ENCODE measurements around the gene DHX15. TPM values are rescaled to one million over a fixed set of nuclear protein-coding genes. Genes with fewer than 3 reads are reported as not detected.

DHX15 gene
- total RNA-seq, 1 experiment from 2014 or later: 287 TPM

GRCh38 chr4:24488399-24489164 is 95.8 kb downstream of the DHX15 start:
- H3K79me2 ChIP-seq (ENCODE audit: insufficient read depth, low read length): no peaks in the 10 kb centered on the region
- H3K4me2 ChIP-seq (ENCODE audit: insufficient read depth, insufficient read length, low read length): no peak overlapping the region
- H3K27me3 Mint-ChIP-seq (ENCODE audit: low read depth): no peaks in the 10 kb centered on the region; the same call in 1 of the 2 replicates
- H3K27me3 ChIP-seq (ENCODE audit: insufficient read depth, low read length): no peaks in the 10 kb centered on the region
- H3K4me1 ChIP-seq (ENCODE audit: insufficient read depth, low read length): peaks cover 3% of the 10 kb centered on the region; the same call in 1 of the 2 replicates
- H4K20me1 ChIP-seq (ENCODE audit: control insufficient read depth, insufficient read depth, insufficient read length): no peaks in the 10 kb centered on the region
- WGBS (ENCODE audit: extremely low coverage, insufficient read length, low lambda C conversion rate): no CpG with 5 or more reads among the region's 15 CpGs
- H3T11ph ChIP-seq (ENCODE audit: low read length): no peak overlapping the region
- H3K9me3 ChIP-seq (ENCODE audit: control insufficient read depth, low read depth, low read length): no peaks in the 10 kb centered on the region
- no peak overlapping the region for H3K23ac ChIP-seq (ENCODE audit: insufficient read length, low read depth, low read length)
- H2BK120ac ChIP-seq (ENCODE audit: low read depth, low read length, poor library complexity, severe bottlenecking): no peak overlapping the region
- peak; percentile 87 for DNase-seq
- no peak overlapping the region for H3K14ac ChIP-seq (ENCODE audit: insufficient read depth, low read length)
- no peak overlapping the region for H2AK5ac ChIP-seq (ENCODE audit: insufficient read length, low read length)
- H3K36me3 Mint-ChIP-seq (ENCODE audit: insufficient read depth in 1 of 3, low read depth in 3 of 3): peaks cover 3 to 4% (median 3%) of the 10 kb centered on the region in 3 experiments; a peak in 4 of 7 replicates
- no peak overlapping the region for H2BK5ac ChIP-seq (ENCODE audit: insufficient read length, low read length)
- H2BK15ac ChIP-seq (ENCODE audit: low read depth, low read length): no peak overlapping the region
- H3K56ac ChIP-seq (ENCODE audit: insufficient read length, low read depth, low read length): no peak overlapping the region
- no peak overlapping the region for H2BK12ac ChIP-seq (ENCODE audit: insufficient read length, low read depth, low read length)
- TF ChIP-seq, protein P1, sequence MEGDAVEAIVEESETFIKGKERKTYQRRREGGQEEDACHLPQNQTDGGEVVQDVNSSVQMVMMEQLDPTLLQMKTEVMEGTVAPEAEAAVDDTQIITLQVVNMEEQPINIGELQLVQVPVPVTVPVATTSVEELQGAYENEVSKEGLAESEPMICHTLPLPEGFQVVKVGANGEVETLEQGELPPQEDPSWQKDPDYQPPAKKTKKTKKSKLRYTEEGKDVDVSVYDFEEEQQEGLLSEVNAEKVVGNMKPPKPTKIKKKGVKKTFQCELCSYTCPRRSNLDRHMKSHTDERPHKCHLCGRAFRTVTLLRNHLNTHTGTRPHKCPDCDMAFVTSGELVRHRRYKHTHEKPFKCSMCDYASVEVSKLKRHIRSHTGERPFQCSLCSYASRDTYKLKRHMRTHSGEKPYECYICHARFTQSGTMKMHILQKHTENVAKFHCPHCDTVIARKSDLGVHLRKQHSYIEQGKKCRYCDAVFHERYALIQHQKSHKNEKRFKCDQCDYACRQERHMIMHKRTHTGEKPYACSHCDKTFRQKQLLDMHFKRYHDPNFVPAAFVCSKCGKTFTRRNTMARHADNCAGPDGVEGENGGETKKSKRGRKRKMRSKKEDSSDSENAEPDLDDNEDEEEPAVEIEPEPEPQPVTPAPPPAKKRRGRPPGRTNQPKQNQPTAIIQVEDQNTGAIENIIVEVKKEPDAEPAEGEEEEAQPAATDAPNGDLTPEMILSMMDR (conservative IDR thresholded peaks at IDR 0.05): peak; percentile 96
- no peak overlapping the region for H3K4me3 Mint-ChIP-seq
- no peaks in the 10 kb centered on the region for H3K79me1 ChIP-seq (ENCODE audit: insufficient read depth, low read depth, low read length, poor library complexity, severe bottlenecking)
- H3K9me3 Mint-ChIP-seq: peaks cover 8 to 10% of the 10 kb centered on the region in 2 experiments
- no peak overlapping the region for H4K5ac ChIP-seq (ENCODE audit: insufficient read length, low read depth, low read length)
- no peak overlapping the region for H4K91ac ChIP-seq (ENCODE audit: insufficient read length, low read depth, low read length)
- H3K4ac ChIP-seq (ENCODE audit: low read depth, low read length): no peak overlapping the region
- H3K27ac Mint-ChIP-seq: no peak overlapping the region; a peak in 1 of 7 replicates
- H3K18ac ChIP-seq (ENCODE audit: insufficient read length, low read depth, low read length): no peak overlapping the region
- peaks cover 11 to 12% of the 10 kb centered on the region in 2 experiments for H3K4me1 Mint-ChIP-seq
- no peaks in the 10 kb centered on the region for H3K23me2 ChIP-seq (ENCODE audit: insufficient read length, low read depth, low read length, poor library complexity, severe bottlenecking)
- no peak overlapping the region for H2BK20ac ChIP-seq (ENCODE audit: low read depth, low read length, poor library complexity, severe bottlenecking)
- H3K9ac ChIP-seq (ENCODE audit: extremely low read depth, insufficient read length, low read length): no peak overlapping the region
- H4K8ac ChIP-seq (replicated peaks; ENCODE audit: insufficient read length, low read depth, low read length): no peak overlapping the region
- no peak overlapping the region for H2AFZ ChIP-seq (ENCODE audit: low read length)
- no peak overlapping the region for H3K27ac ChIP-seq (ENCODE audit: insufficient read length, low read depth, low read length)
